H9 (cell line): ENCODE measurements around the gene ABCG5. TPM values are rescaled to one million over a fixed set of nuclear protein-coding genes. Genes with fewer than 3 reads are reported as not detected.
A peak's percentile ranks its signal among the peaks of the same experiment; 100 is the strongest.

Source experiments
- DNase-seq: peaks from one replicate; pipeline ENCODE4 v3.0.0-alpha.2; 2017
- H2AFZ ChIP-seq: one replicate; pipeline ENCODE4 v1.6.1; 2013; ENCODE audit warnings: mild to moderate bottlenecking, low read length, control low read depth, moderate library complexity
- H2AK5ac ChIP-seq: 2 replicates; pipeline ENCODE4 v1.6.1; 2013; ENCODE audit warnings: low read length, control low read depth, mixed read lengths; ENCODE audit not compliant: insufficient read length
- H2BK120ac ChIP-seq: one replicate; pipeline ENCODE4 v1.6.1; 2013; ENCODE audit warnings: low read depth, mild to moderate bottlenecking, low read length, control low read depth, inconsistent platforms; ENCODE audit not compliant: poor library complexity, severe bottlenecking
- H2BK12ac ChIP-seq: 2 replicates; pipeline ENCODE4 v1.6.1; 2013; ENCODE audit warnings: low read length, control low read depth, mixed read lengths, low read depth; ENCODE audit not compliant: insufficient read length
- H2BK15ac ChIP-seq: 2 replicates; pipeline ENCODE4 v1.6.1; 2013; ENCODE audit warnings: low read depth, low read length, control low read depth
- H2BK20ac ChIP-seq: one replicate; pipeline ENCODE4 v1.6.1; 2013; ENCODE audit warnings: low read depth, mild to moderate bottlenecking, low read length, control low read depth, inconsistent platforms; ENCODE audit not compliant: poor library complexity, severe bottlenecking
- H2BK5ac ChIP-seq: 2 replicates; pipeline ENCODE4 v1.6.1; 2013; ENCODE audit warnings: low read length, control low read depth, mixed read lengths; ENCODE audit not compliant: insufficient read length
- H3K14ac ChIP-seq: 2 replicates; pipeline ENCODE4 v1.6.1; 2013; ENCODE audit warnings: low read length, control low read depth; ENCODE audit not compliant: insufficient read depth
- H3K18ac ChIP-seq: 2 replicates; pipeline ENCODE4 v1.6.1; 2013; ENCODE audit warnings: low read depth, mild to moderate bottlenecking, mixed read lengths, low read length, control low read depth; ENCODE audit not compliant: insufficient read length
- H3K23ac ChIP-seq: 2 replicates; pipeline ENCODE4 v1.6.1; 2013; ENCODE audit warnings: low read length, control low read depth, mixed read lengths, low read depth; ENCODE audit not compliant: insufficient read length
- H3K23me2 ChIP-seq: 2 replicates; pipeline ENCODE4 v1.6.1; 2013; ENCODE audit warnings: low read depth, mild to moderate bottlenecking, mixed read lengths, low read length, control low read depth; ENCODE audit not compliant: insufficient read length, poor library complexity, severe bottlenecking
- H3K27ac ChIP-seq: 2 replicates; pipeline ENCODE4 v1.5.1; 2013; ENCODE audit warnings: low read length, control low read depth, mixed read lengths, low read depth; ENCODE audit not compliant: insufficient read length
- H3K27me3 ChIP-seq: 2 replicates; pipeline ENCODE4 v1.6.1; 2013; ENCODE audit warnings: low read length, control low read depth, inconsistent platforms; ENCODE audit not compliant: insufficient read depth
- H3K4ac ChIP-seq: 2 replicates; pipeline ENCODE4 v1.6.1; 2013; ENCODE audit warnings: low read depth, mild to moderate bottlenecking, control low read depth, inconsistent platforms, low read length, moderate library complexity
- H3K4me1 ChIP-seq: 2 replicates; pipeline ENCODE4 v1.6.1; 2013; ENCODE audit warnings: low read length, control low read depth, inconsistent platforms; ENCODE audit not compliant: insufficient read depth
- H3K4me2 ChIP-seq: 2 replicates; pipeline ENCODE4 v1.6.1; 2013; ENCODE audit warnings: low read length, control low read depth, mixed read lengths; ENCODE audit not compliant: insufficient read length, insufficient read depth
- H3K56ac ChIP-seq: 2 replicates; pipeline ENCODE4 v1.6.1; 2013; ENCODE audit warnings: low read depth, mild to moderate bottlenecking, mixed read lengths, low read length, control low read depth; ENCODE audit not compliant: insufficient read length
- H3K79me1 ChIP-seq: 2 replicates; pipeline ENCODE4 v1.6.1; 2013; ENCODE audit warnings: low read depth, mild to moderate bottlenecking, moderate library complexity, low read length, control low read depth, inconsistent platforms; ENCODE audit not compliant: insufficient read depth, poor library complexity, severe bottlenecking
- H3K79me2 ChIP-seq: 2 replicates; pipeline ENCODE4 v1.6.1; 2013; ENCODE audit warnings: low read length, control low read depth, inconsistent platforms; ENCODE audit not compliant: insufficient read depth
- H3K9ac ChIP-seq: 2 replicates; pipeline ENCODE4 v1.6.1; 2013; ENCODE audit warnings: low read length, control low read depth, mixed read lengths; ENCODE audit not compliant: insufficient read length; ENCODE audit errors: extremely low read depth
- H3K9me3 ChIP-seq: one replicate; pipeline ENCODE4 v1.6.1; 2013; ENCODE audit warnings: low read depth, low read length, inconsistent platforms; ENCODE audit not compliant: control insufficient read depth
- H3T11ph ChIP-seq: one replicate; pipeline ENCODE4 v1.6.1; 2013; ENCODE audit warnings: mild to moderate bottlenecking, low read length, control low read depth, inconsistent platforms
- H4K20me1 ChIP-seq: one replicate; pipeline ENCODE4 v1.6.1; 2013; ENCODE audit not compliant: control insufficient read depth, insufficient read length, insufficient read depth
- H4K5ac ChIP-seq: 2 replicates; pipeline ENCODE4 v1.6.1; 2013; ENCODE audit warnings: low read depth, mild to moderate bottlenecking, mixed read lengths, low read length, control low read depth; ENCODE audit not compliant: insufficient read length
- H4K8ac ChIP-seq: replicated peaks from 2 replicates; pipeline ENCODE4 v1.6.1; 2013; ENCODE audit warnings: low read length, control low read depth, mixed read lengths, low read depth; ENCODE audit not compliant: insufficient read length
- H4K91ac ChIP-seq: 2 replicates; pipeline ENCODE4 v1.6.1; 2013; ENCODE audit warnings: low read depth, mild to moderate bottlenecking, moderate library complexity, mixed read lengths, low read length, control low read depth; ENCODE audit not compliant: insufficient read length
- H3K27ac Mint-ChIP-seq, 3 experiments: 2 replicates in 2 of 3; 3 replicates in 1 of 3; pipeline ENCODE4 v1.8.0; 2020 to 2021; ENCODE audit warnings: mixed read lengths in 3 of 3, mild to moderate bottlenecking in 1 of 3, moderate library complexity in 1 of 3
- H3K27me3 Mint-ChIP-seq: 2 replicates; pipeline ENCODE4 v1.8.0; 2021; ENCODE audit warnings: low read depth, mild to moderate bottlenecking, moderate library complexity, mixed read lengths
- H3K36me3 Mint-ChIP-seq, 3 experiments: 2 replicates in 2 of 3; 3 replicates in 1 of 3; pipeline ENCODE4 v1.8.0; 2020 to 2021; ENCODE audit warnings: low read depth in 3 of 3, mixed read lengths in 3 of 3; ENCODE audit not compliant: insufficient read depth in 1 of 3
- H3K4me1 Mint-ChIP-seq, 2 experiments: 2 replicates each; pipeline ENCODE4 v1.8.0; 2020; ENCODE audit warnings: mixed read lengths in 2 of 2
- H3K4me3 Mint-ChIP-seq, 2 experiments: 2 replicates in 1 of 2; 3 replicates in 1 of 2; pipeline ENCODE4 v1.8.0; 2020 to 2021; ENCODE audit warnings: mild to moderate bottlenecking in 2 of 2, mixed read lengths in 2 of 2, moderate library complexity in 1 of 2
- H3K9me3 Mint-ChIP-seq, 2 experiments: 2 replicates in 1 of 2; 3 replicates in 1 of 2; pipeline ENCODE4 v1.8.0; 2020; ENCODE audit warnings: mild to moderate bottlenecking in 2 of 2, mixed read lengths in 2 of 2, moderate library complexity in 1 of 2
- CTCF ChIP-seq: fragments of 200-600 bp; sonication (generic); conservative IDR thresholded peaks from 3 replicates; pipeline ENCODE4 v1.8.0; 2021; ENCODE audit warnings: antibody characterized with exemption, mild to moderate bottlenecking
- WGBS: extraction: QIAGEN DNeasy Blood & Tissue Kit; methylation state at CpG from one replicate; pipeline ENCODE4 v1.1.7; 2013; ENCODE audit warnings: missing lambda C conversion rate, low lambda C conversion rate, mixed read lengths; ENCODE audit not compliant: insufficient read length; ENCODE audit errors: extremely low coverage; 5-methylcytosine and 5-hydroxymethylcytosine counted together
- total RNA-seq: library from RNA; stranded (reverse); gene quantifications from 2 replicates; pipeline ENCODE4 v1.2.1, GENCODE V29; 2021

ABCG5 gene
- total RNA-seq, 1 experiment from 2014 or later: not detected

- H3K23ac ChIP-seq: no peak overlapping the region
- no peak overlapping the region for H2BK120ac ChIP-seq
- no peaks in the 10 kb centered on the region for H3K4me1 ChIP-seq
- TF ChIP-seq CTCF: no peak
- no peak overlapping the region for H2BK5ac ChIP-seq
- H2BK12ac ChIP-seq: no peak overlapping the region
- no peaks in the 10 kb centered on the region for H3K36me3 Mint-ChIP-seq
- no peak overlapping the region for H3K4me2 ChIP-seq
- H2AFZ ChIP-seq: no peak overlapping the region
- no peak overlapping the region for H4K5ac ChIP-seq
- no peak overlapping the region for H4K91ac ChIP-seq
- H4K20me1 ChIP-seq: no peaks in the 10 kb centered on the region
- no peak overlapping the region for H3T11ph ChIP-seq
- no peak overlapping the region for H3K4ac ChIP-seq
- H3K9me3 ChIP-seq: no peaks in the 10 kb centered on the region
- WGBS: no CpG with 5 or more reads among the region's 2 CpGs
- H4K8ac ChIP-seq: no peak overlapping the region
- H3K14ac ChIP-seq: no peak overlapping the region
- H3K9ac ChIP-seq: no peak overlapping the region
- no peaks in the 10 kb centered on the region for H3K4me1 Mint-ChIP-seq
- no peaks in the 10 kb centered on the region for H3K27me3 ChIP-seq
- no peak overlapping the region for H3K4me3 Mint-ChIP-seq
- H2BK20ac ChIP-seq: no peak overlapping the region
- no peaks in the 10 kb centered on the region for H3K23me2 ChIP-seq
- no peak overlapping the region for H2AK5ac ChIP-seq
- H2BK15ac ChIP-seq: no peak overlapping the region
- DNase-seq: no peak
- no peaks in the 10 kb centered on the region for H3K27me3 Mint-ChIP-seq
- no peaks in the 10 kb centered on the region for H3K79me2 ChIP-seq
- peak overlapping the region in 1 of 3 experiments; percentile 90; a peak in 2 of 7 replicates for H3K27ac Mint-ChIP-seq
- no peak overlapping the region for H3K56ac ChIP-seq
- no peaks in the 10 kb centered on the region for H3K79me1 ChIP-seq
- no peak overlapping the region for H3K18ac ChIP-seq
- H3K27ac ChIP-seq: no peak overlapping the region
- no peaks in the 10 kb centered on the region for H3K9me3 Mint-ChIP-seq
Measured at GRCh38 chr2:43791035-43791765, 47.4 kb downstream of the ABCG5 start.
